KMS-11 (cell line): ENCODE results near the gene PTPA.

Source experiments
- H2AFZ ChIP-seq: fragments of 200-600 bp; sonication (generic); 2 replicates; pipeline ENCODE4 v1.6.1; 2016; ENCODE audit warnings: antibody characterized with exemption, mixed run types, low read depth
- H3K27ac ChIP-seq: fragments of 200-600 bp; sonication (generic); 2 replicates; pipeline ENCODE4 v1.6.1; 2016; ENCODE audit warnings: mild to moderate bottlenecking, mixed run types
- H3K27me3 ChIP-seq: fragments of 200-600 bp; sonication (generic); 2 replicates; pipeline ENCODE4 v1.6.1; 2017; ENCODE audit warnings: mild to moderate bottlenecking, low read depth, mixed run types, moderate library complexity; ENCODE audit not compliant: insufficient read depth
- H3K36me3 ChIP-seq: fragments of 200-600 bp; sonication (generic); 2 replicates; pipeline ENCODE4 v1.6.1; 2017; ENCODE audit warnings: mild to moderate bottlenecking, mixed run types; ENCODE audit not compliant: insufficient read depth
- H3K4me1 ChIP-seq: fragments of 200-600 bp; sonication (generic); 2 replicates; pipeline ENCODE4 v1.6.1; 2016; ENCODE audit warnings: mild to moderate bottlenecking, low read depth, mixed run types; ENCODE audit not compliant: poor library complexity, severe bottlenecking
- H3K4me2 ChIP-seq: fragments of 200-600 bp; sonication (generic); 2 replicates; pipeline ENCODE4 v1.7.0; 2016; ENCODE audit warnings: mild to moderate bottlenecking, mixed run types
- H3K4me3 ChIP-seq: fragments of 200-600 bp; sonication (generic); IDR thresholded peaks from 2 replicates; pipeline ENCODE4 v1.6.1; 2017; ENCODE audit warnings: low read depth, low read length, mixed read lengths; ENCODE audit not compliant: insufficient read depth
- H3K79me2 ChIP-seq: fragments of 200-600 bp; sonication (generic); 2 replicates; pipeline ENCODE4 v1.6.1; 2016; ENCODE audit warnings: low read depth, mixed run types; ENCODE audit not compliant: insufficient read depth
- H3K9ac ChIP-seq: fragments of 200-600 bp; sonication (generic); 2 replicates; pipeline ENCODE4 v1.6.1; 2016; ENCODE audit warnings: mild to moderate bottlenecking, mixed run types
- H4K20me1 ChIP-seq: fragments of 200-600 bp; sonication (generic); 2 replicates; pipeline ENCODE4 v1.6.1; 2016; ENCODE audit warnings: mild to moderate bottlenecking, mixed run types; ENCODE audit not compliant: insufficient read depth
- TF ChIP-seq, protein P1 (sequence below): fragments of 200-600 bp; sonication (generic); conservative IDR thresholded peaks from 2 replicates; pipeline ENCODE4 v1.6.1; 2017; ENCODE audit warnings: low read depth, mild to moderate bottlenecking, antibody characterized with exemption, low read length, moderate library complexity, mixed read lengths

Gene PTPA

DNA sequence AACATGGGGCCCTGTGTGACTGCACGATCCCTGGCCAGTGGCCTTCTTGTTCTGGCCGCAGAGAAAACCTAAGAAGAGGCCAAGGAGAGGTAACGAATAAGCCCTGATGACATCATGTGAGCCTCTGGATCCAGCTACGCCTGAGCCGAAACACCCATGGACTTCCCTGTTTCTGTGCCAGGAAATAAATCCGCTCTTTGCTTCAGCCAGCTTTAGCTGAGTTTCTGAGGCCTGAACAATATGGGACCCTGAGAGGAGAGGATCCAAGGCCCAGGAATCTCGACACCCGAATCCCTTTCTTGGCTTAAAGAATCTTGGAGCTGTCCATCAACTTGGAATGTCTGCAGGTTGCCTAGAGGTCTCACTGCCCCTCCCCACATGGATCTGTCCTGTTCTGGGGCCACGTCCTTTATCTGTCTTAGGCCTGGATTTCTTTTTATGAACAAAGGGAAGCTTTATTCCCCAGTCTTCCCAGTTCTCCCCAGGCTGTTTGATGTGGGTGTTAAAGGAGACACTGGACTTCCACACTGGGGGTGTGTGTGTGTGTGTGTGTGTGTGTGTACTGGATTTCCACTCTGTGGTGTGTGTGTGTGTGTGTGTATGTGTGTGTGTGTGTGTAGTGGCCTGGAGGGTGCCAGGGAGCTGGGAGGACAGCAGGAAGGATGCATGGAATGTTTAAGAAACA is 53.2 kb downstream of the PTPA start:
- no peak overlapping the region for H3K9ac ChIP-seq

DNA sequence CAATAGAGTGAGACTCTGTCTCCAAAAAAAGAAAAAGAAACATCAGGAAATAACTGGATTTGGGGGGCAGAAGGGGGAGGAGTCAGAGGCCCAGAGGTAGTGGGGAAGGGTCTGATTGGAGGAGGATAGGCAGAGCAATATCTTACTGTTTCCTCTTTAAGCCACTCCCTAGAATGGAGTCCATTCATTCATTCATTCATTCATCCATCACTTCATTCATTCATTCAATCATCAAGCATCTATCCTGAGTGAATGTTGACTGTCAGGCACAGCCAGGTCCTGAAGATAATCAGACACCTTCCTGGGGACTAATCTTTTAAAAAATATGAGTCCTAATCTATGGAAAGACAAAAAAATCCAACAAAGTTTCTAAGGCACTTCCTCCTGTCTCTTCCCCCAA is 54.0 kb downstream of the PTPA start:
- Histone ChIP-seq H3K27ac (no peak overlapping the region), H3K4me1 (peaks cover 11% of the 10 kb centered on the region), H3K27me3 (no peaks in the 10 kb centered on the region), H4K20me1 (no peaks in the 10 kb centered on the region), H2AFZ (no peak overlapping the region), H3K4me2 (no peak overlapping the region), H3K79me2 (no peaks in the 10 kb centered on the region), H3K9ac (no peak overlapping the region), H3K4me3 (no peak overlapping the region), H3K36me3 (no peaks in the 10 kb centered on the region)
- TF ChIP-seq, protein P1, sequence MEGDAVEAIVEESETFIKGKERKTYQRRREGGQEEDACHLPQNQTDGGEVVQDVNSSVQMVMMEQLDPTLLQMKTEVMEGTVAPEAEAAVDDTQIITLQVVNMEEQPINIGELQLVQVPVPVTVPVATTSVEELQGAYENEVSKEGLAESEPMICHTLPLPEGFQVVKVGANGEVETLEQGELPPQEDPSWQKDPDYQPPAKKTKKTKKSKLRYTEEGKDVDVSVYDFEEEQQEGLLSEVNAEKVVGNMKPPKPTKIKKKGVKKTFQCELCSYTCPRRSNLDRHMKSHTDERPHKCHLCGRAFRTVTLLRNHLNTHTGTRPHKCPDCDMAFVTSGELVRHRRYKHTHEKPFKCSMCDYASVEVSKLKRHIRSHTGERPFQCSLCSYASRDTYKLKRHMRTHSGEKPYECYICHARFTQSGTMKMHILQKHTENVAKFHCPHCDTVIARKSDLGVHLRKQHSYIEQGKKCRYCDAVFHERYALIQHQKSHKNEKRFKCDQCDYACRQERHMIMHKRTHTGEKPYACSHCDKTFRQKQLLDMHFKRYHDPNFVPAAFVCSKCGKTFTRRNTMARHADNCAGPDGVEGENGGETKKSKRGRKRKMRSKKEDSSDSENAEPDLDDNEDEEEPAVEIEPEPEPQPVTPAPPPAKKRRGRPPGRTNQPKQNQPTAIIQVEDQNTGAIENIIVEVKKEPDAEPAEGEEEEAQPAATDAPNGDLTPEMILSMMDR = no peak

More for the DNA sequence above, 53.2 kb downstream of the PTPA start:
- Histone ChIP-seq H3K27ac (no peak overlapping the region), H3K79me2 (no peaks in the 10 kb centered on the region), H3K4me1 (peaks cover 11% of the 10 kb centered on the region), H2AFZ (no peak overlapping the region), H3K4me2 (no peak overlapping the region), H3K36me3 (no peaks in the 10 kb centered on the region), H4K20me1 (no peaks in the 10 kb centered on the region), H3K27me3 (no peaks in the 10 kb centered on the region), H3K4me3 (no peak overlapping the region)
- TF ChIP-seq, protein P1 = no peak

DNA sequence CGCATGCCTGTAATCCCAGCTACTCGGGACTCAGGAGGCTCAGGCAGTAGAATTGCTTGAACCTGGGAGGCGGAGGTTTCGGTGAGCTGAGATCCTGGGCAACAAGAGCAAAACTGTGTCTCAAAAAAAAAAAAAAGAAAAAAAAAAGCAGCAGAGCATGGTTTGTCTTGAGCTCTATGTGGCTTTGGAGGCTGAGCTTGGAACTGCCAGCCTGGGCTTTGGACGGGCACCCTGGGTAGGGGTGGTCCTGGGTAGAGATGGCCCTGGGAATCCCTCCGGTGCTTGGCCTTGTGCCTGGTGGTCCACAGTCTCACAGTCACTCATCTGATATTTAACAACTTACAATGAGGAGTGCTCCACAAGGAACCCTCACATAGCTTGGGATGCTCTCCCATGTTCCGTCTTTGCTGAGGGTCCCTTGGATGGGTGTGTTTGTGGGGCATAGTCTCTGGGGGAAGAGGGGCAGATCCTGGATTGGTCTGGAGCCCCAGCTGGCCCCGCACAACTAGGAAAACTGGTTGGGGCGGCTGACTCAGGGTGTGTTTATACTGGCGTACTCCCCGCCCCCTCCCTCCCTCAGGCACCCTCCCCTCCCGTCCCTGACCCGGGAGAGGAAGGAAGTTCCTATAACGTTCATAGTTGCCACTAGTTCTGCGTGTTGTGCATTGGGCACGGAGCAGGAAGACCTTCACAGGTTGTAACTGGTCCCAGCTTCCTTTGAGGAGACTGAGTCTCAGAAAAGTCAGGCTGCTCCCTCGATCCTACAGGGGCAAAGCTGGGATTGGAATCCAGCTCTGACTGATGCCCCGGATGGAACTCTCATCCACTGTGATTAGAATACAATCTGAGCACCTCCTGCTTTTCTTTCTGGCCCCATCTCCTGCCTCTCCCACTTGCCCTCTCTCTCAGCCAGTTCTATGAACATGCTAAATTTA is 55.7 kb downstream of the PTPA start:
- TF ChIP-seq, protein P1 = no peak
- no peaks in the 10 kb centered on the region for H4K20me1 ChIP-seq
- no peak overlapping the region for H3K27ac ChIP-seq
- no peak overlapping the region for H3K9ac ChIP-seq
- no peaks in the 10 kb centered on the region for H3K79me2 ChIP-seq
- H3K4me2 ChIP-seq = no peak overlapping the region
- H2AFZ ChIP-seq = no peak overlapping the region
- no peaks in the 10 kb centered on the region for H3K27me3 ChIP-seq
- H3K4me1 ChIP-seq = peaks cover 11% of the 10 kb centered on the region
- H3K36me3 ChIP-seq = no peaks in the 10 kb centered on the region
- no peak overlapping the region for H3K4me3 ChIP-seq

DNA sequence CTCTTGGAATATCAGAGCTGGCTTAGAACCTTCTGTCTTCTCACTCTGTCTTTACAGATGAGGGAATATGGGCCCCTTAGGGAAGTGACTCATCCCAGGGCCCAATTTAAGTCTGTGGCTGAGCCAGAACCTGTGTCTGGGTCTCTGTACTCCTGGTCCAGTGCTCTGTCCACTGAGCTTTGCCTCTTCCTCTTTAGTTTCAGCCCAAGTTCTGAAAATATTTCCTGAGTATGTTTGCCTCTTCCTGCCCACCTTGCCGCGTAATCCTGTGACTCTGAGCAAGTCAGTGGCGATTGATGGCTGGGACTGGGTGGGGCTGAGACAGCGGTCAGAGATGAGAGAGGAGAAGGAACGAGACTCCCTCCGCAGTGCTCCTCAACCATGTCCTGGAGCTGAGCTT is 59.0 kb downstream of the PTPA start:
- H3K4me3 ChIP-seq = no peak overlapping the region
- no peak overlapping the region for H3K4me2 ChIP-seq
- H3K27ac ChIP-seq = no peak overlapping the region

More for the DNA sequence above, 59.0 kb downstream of the PTPA start:
- Histone ChIP-seq H3K27me3 (no peaks in the 10 kb centered on the region), H3K36me3 (no peaks in the 10 kb centered on the region), H3K4me1 (peaks cover 17% of the 10 kb centered on the region), H3K79me2 (no peaks in the 10 kb centered on the region), H2AFZ (no peak overlapping the region), H3K9ac (no peak overlapping the region), H4K20me1 (no peaks in the 10 kb centered on the region)
- TF ChIP-seq, protein P1 = no peak
